Liver (tissue), 3 donors: ENCODE results near the gene PASD1.

ENCODE experiments used
- ATF3 ChIP-seq: IDR thresholded peaks from 2 replicates; pipeline ENCODE4 v1.6.1; 2016; ENCODE audit warnings: antibody characterized with exemption
- CTCF ChIP-seq: fragments of 150-350 bp; IDR thresholded peaks from 2 replicates; pipeline ENCODE4 v1.5.1; 2017; ENCODE audit warnings: improper control_type of control experiment, low read depth, low read length; ENCODE audit not compliant: missing input control
- EGR1 ChIP-seq, 2 donors: IDR thresholded peaks; 2 replicates each; pipeline ENCODE4 v1.6.1; 2016 to 2018; ENCODE audit warnings: antibody characterized with exemption in 2 of 2, low read depth in 2 of 2
- GABPA ChIP-seq, 2 donors: IDR thresholded peaks in 1 of 2; conservative IDR thresholded peaks in 1 of 2; 2 replicates each; pipeline ENCODE4 v1.6.1; 2016; ENCODE audit warnings: antibody characterized with exemption in 2 of 2, mild to moderate bottlenecking in 1 of 2, moderate library complexity in 1 of 2
- HNF4G ChIP-seq: IDR thresholded peaks from 2 replicates; pipeline ENCODE4 v1.6.1; 2016; ENCODE audit warnings: antibody characterized with exemption
- JUND ChIP-seq, 2 donors: IDR thresholded peaks; 2 replicates each; pipeline ENCODE4 v1.6.1; 2016; ENCODE audit warnings: antibody characterized with exemption in 2 of 2
- MAX ChIP-seq: IDR thresholded peaks from 2 replicates; pipeline ENCODE4 v1.6.1; 2016; ENCODE audit warnings: antibody characterized with exemption
- NR2F2 ChIP-seq: IDR thresholded peaks from 2 replicates; pipeline ENCODE4 v1.6.1; 2016; ENCODE audit warnings: antibody characterized with exemption
- RAD21 ChIP-seq, 2 donors: IDR thresholded peaks; 2 replicates each; pipeline ENCODE4 v1.6.1; 2016; ENCODE audit warnings: antibody characterized with exemption in 2 of 2, mild to moderate bottlenecking in 2 of 2
- REST ChIP-seq: IDR thresholded peaks from 2 replicates; pipeline ENCODE4 v1.6.1; 2016; ENCODE audit warnings: antibody characterized with exemption, mild to moderate bottlenecking
- SP1 ChIP-seq: IDR thresholded peaks from 2 replicates; pipeline ENCODE4 v1.6.1; 2018; ENCODE audit warnings: antibody characterized with exemption, mild to moderate bottlenecking
- TAF1 ChIP-seq: conservative IDR thresholded peaks from 2 replicates; pipeline ENCODE4 v1.6.1; 2016; ENCODE audit warnings: antibody characterized with exemption, mild to moderate bottlenecking
- YY1 ChIP-seq: IDR thresholded peaks from 2 replicates; pipeline ENCODE4 v1.6.1; 2016; ENCODE audit warnings: antibody characterized with exemption, mild to moderate bottlenecking
- ZBTB33 ChIP-seq: IDR thresholded peaks from 2 replicates; pipeline ENCODE4 v1.6.1; 2016; ENCODE audit warnings: antibody characterized with exemption
- donor health status: healthy.
- donor health status: healthy.

- TF ChIP-seq CTCF = no peak
- TF ChIP-seq EGR1 (IDR thresholded peaks at IDR 0.05; ENCODE audit: low read depth in 2 of 2) = no peak
- TF ChIP-seq SP1 = no peak
- TF ChIP-seq ZBTB33 = no peak
- no peak for TF ChIP-seq JUND (IDR thresholded peaks at IDR 0.05)
- TF ChIP-seq ATF3 = no peak
- TF ChIP-seq RAD21 (IDR thresholded peaks at IDR 0.05) = no peak
- TF ChIP-seq YY1 = no peak
- no peak for TF ChIP-seq TAF1
- no peak for TF ChIP-seq GABPA (IDR thresholded peaks at IDR 0.05 in 1 of 2, conservative IDR thresholded peaks at IDR 0.05 in 1 of 2)
- TF ChIP-seq REST = no peak
- TF ChIP-seq MAX = no peak
- no peak for TF ChIP-seq NR2F2
- TF ChIP-seq HNF4G = no peak
Observed at GRCh38 chrX:151676196-151676595, 112.7 kb downstream of the PASD1 start.
